Pancreas (tissue), 10 donors: ENCODE results near the gene CCR4. TPM values are rescaled to one million over a fixed set of nuclear protein-coding genes. Genes with fewer than 3 reads are reported as not detected.
A peak's percentile ranks its signal among the peaks of the same experiment; 100 is the strongest.

Experiments
- ATAC-seq, 4 donors: fragments of 200-7000 bp; cut with Tn5 transposase; one replicate each; pipeline versions ENCODE4 v1.8.0 to v1.9.1; 2020; ENCODE audit warnings: mild to moderate bottlenecking in 4 of 4, moderate library complexity in 4 of 4
- DNase-seq, 6 donors: peaks; one replicate each; pipeline ENCODE4 v3.0.0-alpha.2; 2020
- FAIRE-seq: peaks from 2 replicates; lab custom pipeline; 2012; peaks lifted over from hg19 to GRCh38; lab: Jason Lieb, UNC
- H3K27ac ChIP-seq, 4 donors: fragments of 200-600 bp; sonication (generic); 1 replicate in 3 of 4; 2 replicates in 1 of 4; pipeline versions ENCODE4 v1.5.0 to v1.8.0; 2020
- H3K27me3 ChIP-seq, 4 donors: fragments of 200-600 bp; one replicate each; pipeline ENCODE4 v1.8.0; 2021
- H3K36me3 ChIP-seq, 3 donors: fragments of 200-600 bp; sonication (generic) in 1 of 3; one replicate each; pipeline versions ENCODE4 v1.5.0 to v1.8.0; 2020 to 2021
- H3K4me1 ChIP-seq, 3 donors: fragments of 200-600 bp; one replicate each; pipeline ENCODE4 v1.8.0; 2021
- H3K4me3 ChIP-seq, 4 donors: fragments of 200-600 bp; sonication (generic) in 2 of 4; one replicate each; pipeline versions ENCODE4 v1.5.0 to v1.8.0; 2020 to 2021
- H3K9me3 ChIP-seq, 4 donors: fragments of 200-600 bp; one replicate each; pipeline ENCODE4 v1.8.0; 2021
- WGBS, 2 donors: extraction: QIAGEN DNeasy Blood & Tissue Kit; methylation state at CpG; one replicate each; pipeline ENCODE4 v1.1.7; 2013; 5-methylcytosine and 5-hydroxymethylcytosine counted together
- intact Hi-C, 3 donors: fragments of 100-400 bp; cut with DNase I; formaldehyde crosslinking; loops; one replicate each; pipeline versions ENCODE4 v1.11.1 to v1.14.2; 2022
- polyA plus RNA-seq, 2 donors: library from polyadenylated mRNA; stranded (reverse); fragments of 200-250 nt; gene quantifications; one replicate each; pipeline ENCODE4 v1.2.3, GENCODE V29; 2013
- total RNA-seq, 6 donors: library from RNA; stranded (reverse); fragmentation: NEBNext Ultra II Directional in 4 of 6; extraction: Animal tissue kit (Norgen Biotek cat#: 25700) in 4 of 6; gene quantifications; one replicate each; pipeline versions ENCODE4 v1.2.1 to v1.2.4, GENCODE V29; 2021 to 2023
- TF ChIP-seq, protein P1 (sequence below), 4 donors: fragments of 200-600 bp; sonication (generic) in 3 of 4; IDR thresholded peaks; one replicate each; pipeline versions ENCODE4 v1.5.0 to v1.8.0; 2021; ENCODE audit warnings: antibody characterized with exemption in 4 of 4
- donor health status: healthy with polysubstance abuse.
- donor health status: DM: no; HTN: no; CAD: no; lungs with moderate emphysema.
- donor health status: DM: no; HTN: no; CAD: no.
- donor health status: control.
- donor health status: control.
- donor health status: Bipolar disorder and iron deficiency.
- donor health status: DM: yes; HTN: yes; CAD: no.
- donor health status: DM: no; HTN: no; CAD: no.
- donor health status: DM: no; HTN: no; CAD: no.
- donor health status: DM: yes; HTN: yes; CAD: no.

The CCR4 gene
- total and polyA plus RNA-seq, 8 donors = 0.06 to 0.25 (median 0.09) TPM; not detected in 4

DNA sequence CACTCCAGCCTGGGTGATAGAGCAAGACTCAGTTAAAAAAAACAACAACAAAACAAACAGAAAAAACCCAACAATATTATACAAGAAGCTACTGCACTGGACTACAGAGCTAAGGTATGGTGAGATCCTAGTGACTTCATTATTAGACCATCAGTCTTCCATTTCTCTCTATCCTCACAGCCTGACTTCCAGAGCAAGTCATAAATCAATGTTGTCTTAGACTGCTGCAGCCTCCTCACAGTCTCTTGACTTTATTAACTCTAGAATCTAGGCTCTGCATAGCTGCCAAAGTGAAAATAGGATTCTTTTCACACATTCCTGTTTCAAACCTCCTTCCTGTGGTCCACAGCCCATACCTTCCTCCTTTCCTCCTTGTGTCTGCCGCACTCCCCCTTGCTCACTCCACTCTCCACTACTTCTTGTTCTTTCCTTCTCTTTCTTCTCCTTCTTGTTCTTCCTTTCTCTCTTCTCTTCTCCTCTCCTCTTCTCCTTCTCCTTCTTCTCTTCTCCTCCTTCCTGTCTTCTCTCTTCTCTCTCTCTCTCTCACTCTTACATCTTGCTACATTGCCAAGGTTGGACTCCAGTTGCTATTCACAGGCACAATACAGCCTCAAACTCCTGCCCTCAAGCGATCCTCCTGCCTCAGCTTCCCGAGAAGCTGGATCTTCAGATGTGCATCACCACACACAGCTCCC is 49.4 kb downstream of the CCR4 start:
- Histone ChIP-seq H3K4me3 (no peak overlapping the region), H3K36me3 (peaks cover 0 to 4% (median 0%) of the 10 kb centered on the region in 3 donors), H3K4me1 (no peaks in the 10 kb centered on the region), H3K27me3 (no peaks in the 10 kb centered on the region), H3K27ac (no peak overlapping the region), H3K9me3 (no peaks in the 10 kb centered on the region)
- no peak for DNase-seq
- TF ChIP-seq, protein P1, sequence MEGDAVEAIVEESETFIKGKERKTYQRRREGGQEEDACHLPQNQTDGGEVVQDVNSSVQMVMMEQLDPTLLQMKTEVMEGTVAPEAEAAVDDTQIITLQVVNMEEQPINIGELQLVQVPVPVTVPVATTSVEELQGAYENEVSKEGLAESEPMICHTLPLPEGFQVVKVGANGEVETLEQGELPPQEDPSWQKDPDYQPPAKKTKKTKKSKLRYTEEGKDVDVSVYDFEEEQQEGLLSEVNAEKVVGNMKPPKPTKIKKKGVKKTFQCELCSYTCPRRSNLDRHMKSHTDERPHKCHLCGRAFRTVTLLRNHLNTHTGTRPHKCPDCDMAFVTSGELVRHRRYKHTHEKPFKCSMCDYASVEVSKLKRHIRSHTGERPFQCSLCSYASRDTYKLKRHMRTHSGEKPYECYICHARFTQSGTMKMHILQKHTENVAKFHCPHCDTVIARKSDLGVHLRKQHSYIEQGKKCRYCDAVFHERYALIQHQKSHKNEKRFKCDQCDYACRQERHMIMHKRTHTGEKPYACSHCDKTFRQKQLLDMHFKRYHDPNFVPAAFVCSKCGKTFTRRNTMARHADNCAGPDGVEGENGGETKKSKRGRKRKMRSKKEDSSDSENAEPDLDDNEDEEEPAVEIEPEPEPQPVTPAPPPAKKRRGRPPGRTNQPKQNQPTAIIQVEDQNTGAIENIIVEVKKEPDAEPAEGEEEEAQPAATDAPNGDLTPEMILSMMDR (IDR thresholded peaks at IDR 0.05) = no peak
- FAIRE-seq = no peak
- ATAC-seq = no peak
- intact Hi-C loops = no loop called here
- WGBS, 2 donors = 95 to 99% methylated on average over 3 of the region's 3 CpGs

DNA sequence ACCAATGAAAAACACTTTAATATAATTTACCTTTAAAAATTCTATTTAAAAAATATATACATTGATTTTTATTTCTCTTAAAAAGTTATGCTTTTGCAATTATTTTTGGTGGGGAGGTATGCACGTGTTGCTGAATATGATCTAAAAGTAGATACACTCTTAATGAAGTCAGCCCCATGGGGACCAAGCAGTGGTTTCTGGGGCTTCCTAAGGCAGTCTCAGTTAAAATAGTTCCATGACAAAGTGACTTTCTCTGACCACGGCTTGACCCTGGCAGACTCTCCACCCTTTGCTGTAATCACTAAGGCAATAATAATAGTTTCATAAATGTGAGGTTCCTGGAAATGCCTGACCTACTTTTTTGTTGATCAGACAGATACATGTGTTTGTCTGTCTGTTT is 50.4 kb downstream of the CCR4 start:
- FAIRE-seq (no peak), ATAC-seq (peak in 1 of 4 donors; percentile 32), DNase-seq (no peak)
- intact Hi-C loops = no loop called here
- Histone ChIP-seq H3K4me1 (no peaks in the 10 kb centered on the region), H3K9me3 (no peaks in the 10 kb centered on the region), H3K27ac (no peak overlapping the region), H3K27me3 (no peaks in the 10 kb centered on the region), H3K36me3 (peaks cover 0 to 4% (median 0%) of the 10 kb centered on the region in 3 donors), H3K4me3 (no peak overlapping the region)
- 60 to 72% methylated on average over 2 of the region's 2 CpGs for WGBS, 2 donors
- TF ChIP-seq, protein P1 (IDR thresholded peaks at IDR 0.05) = no peak

DNA sequence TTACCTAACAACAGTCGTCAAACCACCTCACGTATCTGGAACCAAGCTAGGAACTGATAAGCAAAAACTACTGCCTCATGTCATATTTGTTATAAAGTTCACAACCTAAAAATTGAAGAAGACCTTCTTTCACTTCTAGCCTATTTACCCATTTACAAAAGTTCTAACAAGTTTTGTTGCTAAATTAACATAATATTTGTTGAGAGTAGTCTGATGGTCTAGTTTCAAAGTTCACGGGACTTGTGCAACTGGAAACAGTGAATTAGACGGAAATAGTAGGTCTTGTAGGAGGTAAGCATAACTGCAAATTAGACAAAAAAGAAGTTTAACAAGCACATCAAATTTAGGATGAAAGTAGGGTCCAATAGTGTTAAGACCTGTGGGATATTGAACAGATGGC is 51.9 kb downstream of the CCR4 start:
- Histone ChIP-seq H3K4me3 (no peak overlapping the region), H3K4me1 (no peaks in the 10 kb centered on the region), H3K27me3 (no peaks in the 10 kb centered on the region), H3K36me3 (peaks cover 0 to 4% (median 0%) of the 10 kb centered on the region in 3 donors), H3K9me3 (no peaks in the 10 kb centered on the region), H3K27ac (no peak overlapping the region)
- ATAC-seq = no peak
- no peak for DNase-seq
- intact Hi-C loops = no loop called here
- FAIRE-seq = no peak
- TF ChIP-seq, protein P1 (IDR thresholded peaks at IDR 0.05) = no peak
- WGBS, 2 donors = 86 to 90% methylated on average over 4 of the region's 4 CpGs

DNA sequence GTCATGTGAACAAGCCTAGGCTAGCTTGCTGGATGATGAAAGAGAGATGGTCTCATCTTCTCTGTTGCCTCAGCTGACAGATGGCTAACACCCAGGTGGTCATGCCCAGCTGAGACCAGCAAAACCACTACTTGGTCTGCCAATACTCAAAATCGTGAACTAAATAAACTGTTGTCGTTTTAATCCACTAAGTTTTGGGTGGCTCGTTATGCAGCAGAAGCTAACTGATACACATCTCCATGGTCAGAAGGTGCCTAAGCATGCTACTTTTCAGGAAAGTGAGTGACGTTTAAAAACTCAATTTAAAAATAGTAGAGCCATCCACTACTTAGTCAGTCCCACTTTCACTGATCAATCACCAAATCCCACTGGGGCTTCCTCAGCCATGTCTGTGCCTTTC is 52.8 kb downstream of the CCR4 start:
- H3K36me3 ChIP-seq = peaks cover 0 to 4% (median 0%) of the 10 kb centered on the region in 3 donors
- H3K27ac ChIP-seq = no peak overlapping the region
- H3K4me3 ChIP-seq = no peak overlapping the region
- no peaks in the 10 kb centered on the region for H3K9me3 ChIP-seq
- TF ChIP-seq, protein P1 (IDR thresholded peaks at IDR 0.05) = no peak
- FAIRE-seq (no peak), DNase-seq (no peak), ATAC-seq (no peak)
- 96 to 97% methylated on average over 4 of the region's 4 CpGs for WGBS, 2 donors
- no peaks in the 10 kb centered on the region for H3K4me1 ChIP-seq
- H3K27me3 ChIP-seq = no peaks in the 10 kb centered on the region
- intact Hi-C loops = no loop called here

DNA sequence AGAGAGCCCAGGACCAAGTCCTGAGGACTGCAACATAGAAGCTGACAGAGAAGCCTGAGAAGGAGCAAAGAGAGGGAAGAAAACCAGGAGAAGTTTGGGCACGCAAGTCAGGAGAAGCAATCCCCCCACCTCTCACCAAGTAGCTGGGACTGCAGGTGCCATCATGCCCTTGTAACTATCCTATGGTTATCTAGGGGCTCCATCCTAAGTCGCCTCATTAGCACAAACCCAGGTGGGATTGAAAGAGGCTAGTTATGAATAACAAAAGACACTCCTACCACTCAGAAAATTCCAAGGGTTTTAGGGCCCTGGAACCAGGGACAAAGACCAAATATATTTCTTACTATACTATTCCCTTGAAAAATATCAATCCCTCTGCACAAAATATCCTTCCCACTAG is 53.5 kb downstream of the CCR4 start:
- Histone ChIP-seq H3K36me3 (peaks cover 0 to 4% (median 0%) of the 10 kb centered on the region in 3 donors), H3K9me3 (no peaks in the 10 kb centered on the region), H3K4me1 (no peaks in the 10 kb centered on the region), H3K27me3 (no peaks in the 10 kb centered on the region), H3K4me3 (no peak overlapping the region), H3K27ac (no peak overlapping the region)
- ATAC-seq = no peak
- WGBS, 2 donors = 97 to 100% methylated on average over 2 of the region's 2 CpGs
- TF ChIP-seq, protein P1 (IDR thresholded peaks at IDR 0.05) = no peak
- intact Hi-C loops = no loop called here
- no peak for FAIRE-seq
- no peak for DNase-seq
